HG03378 (cell line): ENCODE data around the gene CFAP65.

Experiments used
- ATAC-seq: cut with Tn5 transposase; IDR thresholded peaks from one replicate; pipeline ENCODE4 v1.9.1; 2021; ENCODE audit warnings: mild to moderate bottlenecking, moderate library complexity; ENCODE audit not compliant: unreplicated experiment

The CFAP65 gene

DNA sequence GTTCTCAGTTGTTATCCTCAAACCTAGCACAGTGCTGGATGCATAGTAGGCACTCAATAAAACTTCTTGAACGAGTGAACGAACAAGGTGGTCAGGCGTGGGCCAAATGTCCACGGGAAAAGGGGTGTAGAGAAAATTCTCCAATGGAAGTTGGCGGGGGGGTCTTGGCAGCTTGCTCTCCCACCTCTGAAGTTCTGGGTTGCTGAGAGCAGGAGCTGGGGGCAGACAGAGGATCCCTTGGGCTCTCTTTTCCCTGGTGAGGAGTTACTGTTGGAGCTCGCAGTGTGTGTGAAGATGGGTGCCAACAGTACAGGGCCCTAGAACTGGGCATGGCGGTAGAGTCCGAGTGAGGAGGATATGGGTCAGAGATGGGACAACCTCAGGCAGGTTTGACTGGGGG, 45.8 kb downstream of the CFAP65 start:
- no peak for ATAC-seq

GRCh38 chr2:218993345-218994315, 47.7 kb downstream of the CFAP65 start, which contains the start of gene CRYBA2:
Gene CRYBA2 (minus strand): TSS chr2:218993422. CDS start chr2:218993176, 246 bp downstream.
- no peak for ATAC-seq

DNA sequence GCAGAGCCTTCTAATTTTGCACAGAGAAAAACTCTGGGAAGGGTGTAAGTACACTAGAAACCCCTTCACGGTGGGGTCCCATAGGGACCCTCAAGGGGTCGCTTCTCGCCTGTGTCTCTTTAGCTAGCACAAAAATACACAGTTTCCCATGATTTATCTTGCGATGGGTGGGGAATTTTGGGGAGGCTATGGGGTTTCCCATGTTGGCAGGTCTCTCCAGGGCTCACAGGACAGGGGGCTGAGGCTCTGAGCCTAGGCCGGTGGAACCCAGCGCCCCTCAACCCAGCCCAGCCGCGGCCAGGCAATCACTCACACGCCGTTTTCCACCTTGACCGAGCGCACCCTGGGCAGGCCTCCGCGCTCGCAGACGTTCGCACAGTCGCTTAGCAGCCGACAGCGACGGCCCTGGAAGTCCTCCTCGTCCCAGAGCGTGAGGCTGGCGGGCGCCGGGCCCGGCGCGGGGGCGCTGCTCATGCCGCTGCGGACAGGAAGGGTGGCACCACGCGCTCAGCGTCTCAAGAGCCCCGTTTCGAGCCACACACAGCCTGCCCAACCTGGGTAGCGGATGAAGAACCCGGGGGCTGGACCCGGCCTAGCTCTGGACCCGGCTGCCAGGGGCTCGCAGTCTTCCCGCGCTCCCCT, 48.5 kb downstream of the CFAP65 start:
- no peak for ATAC-seq

DNA sequence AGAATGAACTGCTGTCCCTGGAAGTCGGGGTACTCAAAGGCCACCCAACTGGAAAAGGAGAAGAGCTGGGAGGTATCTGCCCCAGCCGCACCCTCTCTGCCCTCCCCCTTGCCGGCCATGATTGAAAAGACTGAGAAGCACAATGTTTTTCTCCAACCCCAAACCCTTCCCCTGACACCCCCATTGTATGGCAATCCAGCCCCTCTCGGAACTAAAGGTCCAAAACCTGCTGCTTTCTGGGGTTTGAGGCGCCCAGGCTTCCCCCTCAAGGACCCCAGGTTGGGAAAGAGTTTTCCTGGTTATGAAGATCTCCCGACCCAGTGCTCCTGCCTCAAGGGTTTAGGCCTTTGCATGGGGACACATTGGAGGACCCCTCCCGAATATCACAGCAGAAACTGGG, 49.1 kb downstream of the CFAP65 start:
- no peak for ATAC-seq

DNA sequence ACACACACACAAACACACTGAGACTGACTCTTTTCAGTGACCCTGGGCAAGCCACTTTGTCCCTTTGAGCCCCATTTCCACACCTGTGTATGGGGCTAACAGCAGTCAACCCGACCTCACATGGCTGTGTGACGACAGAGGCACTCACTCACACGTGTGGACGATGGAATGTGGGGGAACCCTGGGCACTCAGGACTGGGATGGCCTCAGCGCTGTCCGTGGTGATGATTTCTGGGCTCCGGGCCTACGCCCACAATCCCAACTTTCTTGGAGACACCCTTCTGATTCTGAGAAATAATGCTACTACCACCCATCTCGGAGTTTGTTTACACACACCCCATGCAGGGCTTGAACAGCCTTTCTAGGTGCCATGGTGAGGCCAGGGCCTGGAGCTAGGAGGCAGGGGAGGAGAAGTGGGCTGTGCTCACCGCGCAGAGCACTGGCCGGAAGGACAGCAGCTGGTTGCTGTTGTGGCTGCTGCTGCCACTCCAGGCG, 49.6 kb downstream of the CFAP65 start:
- ATAC-seq: no peak

- ATAC-seq: no peak
Measured at GRCh38 chr2:218990612-218991011, 50.7 kb downstream of the CFAP65 start.

- ATAC-seq: no peak
Measured at GRCh38 chr2:218990052-218990451, 51.3 kb downstream of the CFAP65 start.

GRCh38 chr2:218988650-218989049, 52.7 kb downstream of the CFAP65 start:
- no peak for ATAC-seq

DNA sequence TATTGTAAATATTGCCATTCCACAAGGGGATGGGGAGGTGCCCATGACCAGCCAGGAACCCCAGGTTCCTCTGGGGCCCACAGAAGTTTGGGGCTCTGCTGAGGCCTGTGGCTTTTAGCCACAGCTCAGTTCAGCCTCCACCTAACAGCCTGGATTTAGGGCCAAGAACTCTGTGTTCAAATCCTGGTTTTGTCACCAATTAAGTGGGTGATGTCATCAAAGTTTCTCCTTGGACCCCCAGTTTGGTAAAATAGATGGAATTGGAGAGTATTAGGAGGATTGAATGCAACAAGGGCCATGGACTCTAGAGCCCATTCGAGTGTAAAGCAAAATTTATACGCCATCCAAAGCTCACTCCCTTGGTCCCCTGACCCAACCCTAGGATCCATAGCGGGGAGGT, 53.2 kb downstream of the CFAP65 start:
- ATAC-seq: no peak

DNA sequence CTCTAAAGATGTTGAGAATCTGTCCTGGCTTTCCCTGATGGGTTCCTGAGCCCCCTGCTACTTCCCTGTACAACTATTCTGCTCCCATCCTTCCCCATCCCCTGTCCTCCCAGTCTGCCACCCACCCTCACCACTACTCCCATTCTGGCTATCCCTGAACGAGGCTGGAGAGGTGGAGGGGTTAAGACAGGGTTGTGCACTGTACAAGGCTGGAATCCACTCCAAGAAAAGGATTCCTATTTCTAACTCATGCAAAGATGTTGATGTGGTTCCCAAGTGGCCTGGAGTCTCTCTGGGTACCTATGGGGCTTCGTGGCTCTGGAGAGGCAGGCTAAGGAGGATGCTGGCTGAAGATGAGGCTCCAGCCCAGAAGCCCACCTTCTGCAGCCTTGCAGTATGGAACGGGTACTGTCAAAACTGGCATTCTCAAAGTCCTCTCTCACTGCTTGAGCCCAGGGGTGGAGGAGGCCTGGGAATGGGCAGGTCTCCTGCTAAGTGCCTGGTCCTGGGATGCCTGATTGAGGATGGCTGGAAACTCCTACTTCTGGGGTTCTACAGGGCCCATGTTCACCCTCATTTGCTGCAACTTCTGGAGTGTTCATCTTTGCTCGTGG, 55.1 kb downstream of the CFAP65 start:
- no peak for ATAC-seq

DNA sequence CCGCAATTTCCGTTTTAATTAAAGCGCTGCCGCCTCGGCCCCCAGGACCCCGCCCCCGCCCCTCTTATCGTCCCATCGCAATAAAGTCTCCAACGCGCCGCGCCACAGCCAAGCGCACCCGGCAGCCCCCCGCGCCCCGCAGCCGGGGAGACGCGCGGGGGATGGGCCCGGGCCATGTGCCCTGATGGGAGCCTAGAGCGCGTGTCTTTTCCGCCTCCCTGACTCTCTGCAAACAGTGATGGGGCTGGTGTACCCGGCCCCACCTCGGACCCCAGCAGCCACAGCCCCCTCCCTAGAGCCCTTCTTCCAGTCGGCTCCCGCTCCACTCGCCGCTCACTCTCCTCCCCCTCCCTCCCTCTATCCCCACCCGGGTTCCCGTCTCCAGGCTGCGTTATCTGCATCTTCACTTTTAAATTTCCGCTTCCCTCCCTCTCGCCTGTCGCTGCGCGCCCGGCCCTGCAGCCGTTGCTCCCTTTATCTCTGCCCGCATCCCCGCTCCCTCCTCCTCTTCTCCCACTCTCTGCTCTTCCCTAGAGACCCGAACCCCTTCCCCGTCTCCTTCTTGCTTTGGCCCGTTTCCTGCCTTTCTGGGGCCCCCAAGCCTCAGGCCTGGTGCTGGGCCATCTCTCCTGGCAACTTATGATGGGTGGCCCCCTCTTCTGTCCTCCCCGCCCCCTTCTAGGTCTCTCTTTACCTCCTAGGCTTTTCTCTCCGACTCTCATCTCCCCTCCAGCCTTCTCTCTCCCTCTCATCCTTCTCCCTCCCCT, 55.8 kb downstream of the CFAP65 start:
- no peak for ATAC-seq

GRCh38 chr2:218985021-218985324, 56.3 kb downstream of the CFAP65 start, which contains the start of gene FEV:
Gene FEV (minus strand): TSS chr2:218985184. CDS start chr2:218985075, 109 bp downstream.
- no peak for ATAC-seq

GRCh38 chr2:218984239-218985020, 56.9 kb downstream of the CFAP65 start:
- ATAC-seq: no peak

GRCh38 chr2:218983934-218984238, 57.4 kb downstream of the CFAP65 start:
- no peak for ATAC-seq

DNA sequence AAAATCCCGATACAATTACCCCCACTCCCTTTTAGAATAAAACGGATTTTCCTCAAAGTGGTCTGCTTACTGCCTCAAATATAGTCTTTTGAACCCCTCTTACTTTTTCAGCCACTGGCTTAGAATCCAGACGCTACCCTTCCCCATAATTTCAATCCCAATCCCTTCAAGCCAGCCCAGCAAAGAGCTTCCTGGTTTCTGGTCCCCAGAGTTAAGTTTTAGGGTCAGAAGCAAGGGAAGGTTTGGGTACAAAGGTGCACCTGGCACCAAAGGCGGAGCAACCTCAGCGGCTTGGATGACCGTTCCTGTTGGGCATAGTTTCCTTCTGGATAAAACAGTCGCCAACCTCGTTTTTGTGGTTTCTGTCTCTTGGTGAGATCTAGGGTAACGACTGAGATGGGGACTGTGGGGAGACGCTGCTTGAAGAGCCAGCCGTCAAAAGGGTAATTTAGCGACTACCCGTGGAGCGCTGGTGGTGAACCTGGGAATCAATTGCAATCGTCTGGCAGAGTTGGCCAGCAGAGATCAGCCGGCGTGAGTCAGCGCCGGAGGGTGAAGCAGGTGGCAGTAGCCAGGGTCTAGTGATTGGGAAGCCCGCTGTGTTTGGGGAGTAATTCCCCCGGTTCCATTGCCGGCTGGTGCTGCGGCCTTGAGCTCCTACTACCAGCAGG, 57.9 kb downstream of the CFAP65 start:
- no peak for ATAC-seq

DNA sequence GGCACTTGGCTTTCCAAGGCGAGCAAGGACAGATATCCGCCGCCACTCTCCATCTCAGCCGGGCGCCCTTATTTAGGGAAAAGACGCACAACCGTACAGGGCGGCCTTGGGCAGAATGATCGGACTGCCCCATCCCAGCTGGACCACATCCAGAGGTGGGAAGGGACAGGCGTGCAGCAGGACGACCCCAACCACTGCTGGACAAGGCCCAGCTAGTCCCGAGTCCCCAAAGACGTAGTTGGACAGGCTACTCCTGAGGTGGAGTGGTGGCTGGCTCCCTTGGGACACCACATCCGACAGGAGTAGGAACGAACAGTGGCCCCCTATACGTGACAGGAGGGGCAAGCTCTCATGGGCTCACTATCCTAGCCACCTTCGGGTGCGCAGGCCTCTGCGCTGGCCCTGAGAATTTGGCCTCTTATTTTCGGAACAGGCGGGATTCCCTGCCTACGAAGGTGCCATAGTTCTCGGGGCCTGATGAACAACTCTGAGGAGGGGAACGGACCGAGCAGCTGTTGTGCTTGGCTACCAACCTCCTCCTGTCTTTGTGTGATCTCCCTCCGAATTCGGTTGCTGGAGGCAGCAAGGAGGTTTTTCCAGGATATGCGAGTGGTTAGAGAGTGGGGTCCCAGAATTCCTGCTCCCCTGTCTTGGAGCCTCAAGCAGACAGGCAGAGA, 58.6 kb downstream of the CFAP65 start:
- no peak for ATAC-seq

DNA sequence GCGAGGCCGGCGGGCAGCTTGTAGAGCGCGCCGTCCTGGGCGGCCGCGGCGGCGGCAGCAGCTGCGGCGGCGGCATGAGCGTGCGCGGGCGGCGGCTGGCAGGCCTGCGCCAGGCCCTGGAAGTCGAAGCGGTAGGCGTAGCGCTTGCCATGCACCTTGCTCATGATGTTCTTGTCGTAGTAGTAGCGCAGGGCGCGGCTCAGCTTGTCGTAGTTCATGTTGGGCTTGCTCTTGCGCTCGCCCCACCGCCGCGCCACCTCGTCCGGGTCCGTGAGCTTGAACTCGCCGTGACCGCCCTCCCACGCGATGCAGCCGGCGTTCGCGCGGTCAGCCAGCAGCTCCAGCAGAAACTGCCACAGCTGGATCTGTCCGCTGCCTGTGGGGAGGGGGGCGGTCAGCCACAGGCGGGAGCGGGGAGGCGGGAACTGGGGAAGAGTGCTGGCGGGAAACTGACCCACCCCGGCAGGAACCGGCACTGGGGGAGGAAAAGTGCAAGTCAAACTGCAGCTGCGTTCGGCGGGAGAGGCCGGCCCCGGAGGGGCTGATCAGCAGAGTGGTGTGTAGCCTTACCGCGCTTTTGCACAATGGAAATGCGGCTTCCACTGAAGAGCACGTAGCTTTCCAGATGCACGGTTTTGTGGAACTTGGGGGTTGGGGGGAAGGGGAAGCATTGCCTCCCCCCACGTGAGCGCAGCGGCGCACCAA, 59.3 kb downstream of the CFAP65 start:
- no peak for ATAC-seq

DNA sequence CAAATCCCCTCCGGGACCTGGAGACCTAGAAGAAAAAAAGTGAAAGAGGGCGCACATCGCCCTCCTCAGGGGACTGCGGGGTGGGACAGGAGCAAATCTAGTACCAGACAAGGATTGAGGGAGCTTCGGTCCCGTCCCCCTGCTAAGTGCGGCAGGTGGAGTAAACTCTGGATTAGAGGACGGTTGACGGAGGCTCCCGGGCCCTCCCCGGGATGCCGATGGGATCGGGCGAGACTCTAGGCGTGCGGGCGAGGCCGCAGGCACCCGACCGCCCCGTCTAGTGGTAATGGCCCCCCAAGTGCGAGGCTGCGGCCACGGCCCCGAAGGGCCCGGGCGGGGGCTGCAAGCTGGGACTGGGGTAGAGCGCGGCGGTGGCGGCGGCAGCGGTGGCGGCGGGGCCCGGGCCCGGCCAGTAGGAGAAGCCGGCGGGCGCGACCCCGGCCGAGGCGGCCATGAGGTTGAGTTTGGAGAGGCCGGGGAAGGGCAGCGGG, 59.9 kb downstream of the CFAP65 start:
- ATAC-seq: no peak
